COR-L47 (cell line): Measurements from ENCODE around the gene MDK.

Experiments
- DNase-seq: peaks from one replicate; lab custom pipeline; 2025; lab: John Stamatoyannopoulos, UW

MDK gene

GRCh38 chr11:46381048-46381818, at the start of gene MDK:
Gene MDK, plus strand, starts transcription at chr11:46381669. Its CDS starts 389 bp downstream, at chr11:46382058.
- DNase-seq, result peak; percentile 17

GRCh38 chr11:46332093-46332567, 49.3 kb upstream of the MDK start:
- DNase-seq, result no peak

- DNase-seq, result peak; percentile 26
These were observed 48.7 kb upstream of the MDK start for GRCh38 chr11:46332568-46333393.

- peak; percentile 25 for DNase-seq
These were observed 48.0 kb upstream of the MDK start for GRCh38 chr11:46333394-46333947.

- DNase-seq, result no peak
These were observed 47.3 kb upstream of the MDK start for GRCh38 chr11:46334211-46334610.

- DNase-seq, result no peak
These were observed 46.2 kb upstream of the MDK start for GRCh38 chr11:46335271-46335670.

GRCh38 chr11:46335890-46336562, 45.4 kb upstream of the MDK start:
- DNase-seq, result no peak

- DNase-seq, result no peak
These were observed 44.8 kb upstream of the MDK start for GRCh38 chr11:46336563-46337180.

- DNase-seq, result no peak
These were observed 43.7 kb upstream of the MDK start for GRCh38 chr11:46337626-46338345.

GRCh38 chr11:46338636-46338987, 42.9 kb upstream of the MDK start:
- DNase-seq, result no peak

- DNase-seq, result peak; percentile 98
These were observed 42.3 kb upstream of the MDK start for GRCh38 chr11:46338988-46339666.

GRCh38 chr11:46339816-46340215, 41.7 kb upstream of the MDK start:
- DNase-seq, result no peak

GRCh38 chr11:46341454-46341853, 40.0 kb upstream of the MDK start:
- DNase-seq, result no peak

GRCh38 chr11:46342239-46342638, 39.2 kb upstream of the MDK start:
- no peak for DNase-seq

- DNase-seq, result no peak
These were observed 37.9 kb upstream of the MDK start for GRCh38 chr11:46343520-46343919.

GRCh38 chr11:46345131-46345597, 36.3 kb upstream of the MDK start:
- no peak for DNase-seq

GRCh38 chr11:46345881-46346484, 35.5 kb upstream of the MDK start:
- DNase-seq, result no peak

GRCh38 chr11:46346886-46347636, 34.4 kb upstream of the MDK start, which contains the start of gene DGKZ:
Gene DGKZ, plus strand, starts transcription at chr11:46347463. Its CDS starts 197 bp downstream, at chr11:46347660.
- peak; percentile 77 for DNase-seq
